Measurements from ENCODE around the gene TAS2R42.

Gene TAS2R42

DNA sequence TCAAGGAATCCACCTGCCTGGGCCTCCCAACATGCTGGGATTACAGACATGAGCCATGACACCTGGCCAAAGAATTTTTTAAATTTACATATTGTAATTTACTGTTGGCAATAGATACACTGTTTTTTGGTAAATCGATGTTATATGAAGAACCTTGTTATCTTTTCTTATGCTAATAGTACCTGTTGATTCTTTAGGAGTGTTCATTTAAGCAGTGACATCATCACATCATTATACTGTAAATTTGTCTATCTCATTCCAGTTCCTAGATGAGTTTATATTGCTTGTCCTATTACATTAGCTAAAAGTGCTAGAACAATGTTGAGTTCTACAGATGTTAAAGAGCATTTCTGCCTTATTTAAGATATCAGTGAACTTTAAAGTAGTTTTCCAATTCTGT, 39.3 kb downstream of the TAS2R42 start:
- DNase-seq (ENCODE audit: extremely low read depth in 1 of 2, low read depth in 1 of 2) = no peak

DNA sequence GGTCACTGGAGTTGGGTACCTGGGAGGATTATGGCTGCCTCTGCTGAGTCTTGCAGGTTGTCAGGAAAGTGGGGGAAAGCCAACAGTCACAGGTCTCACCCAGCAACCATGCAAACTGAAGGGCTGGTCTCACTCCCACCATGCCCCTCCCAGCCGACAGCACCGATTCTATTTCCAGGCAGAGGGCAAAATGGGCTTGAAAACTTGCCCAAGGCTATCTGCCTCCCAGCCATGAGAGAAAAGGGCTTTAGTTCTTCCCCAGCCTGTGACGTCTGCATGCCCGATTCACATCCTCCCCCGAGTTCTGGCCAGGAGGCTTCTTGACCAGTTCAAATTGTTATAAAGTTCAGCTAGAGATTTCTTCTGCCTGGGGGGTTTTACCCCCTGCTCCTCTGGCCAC, 42.4 kb downstream of the TAS2R42 start:
- no peak for DNase-seq (ENCODE audit: extremely low read depth in 1 of 2, low read depth in 1 of 2)

DNA sequence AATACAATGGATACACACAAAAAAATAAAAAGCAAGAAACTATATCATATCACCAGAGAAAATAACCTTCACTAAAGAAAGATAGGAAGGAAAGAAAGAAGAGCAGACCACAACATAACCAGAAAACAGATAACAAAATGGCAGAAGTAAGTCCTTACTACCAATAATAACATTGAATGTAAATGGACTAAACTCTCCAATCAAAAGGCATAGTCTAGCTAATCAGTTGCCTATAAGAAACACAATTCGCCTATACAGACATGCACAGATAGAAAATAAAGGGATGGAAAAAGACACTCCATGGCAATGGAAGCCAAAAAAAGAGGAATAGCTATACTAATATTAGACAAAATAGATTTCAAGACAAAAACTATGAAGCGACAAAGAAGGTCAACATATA, 43.4 kb downstream of the TAS2R42 start:
- no peak for DNase-seq (ENCODE audit: extremely low read depth in 1 of 2, low read depth in 1 of 2)

DNA sequence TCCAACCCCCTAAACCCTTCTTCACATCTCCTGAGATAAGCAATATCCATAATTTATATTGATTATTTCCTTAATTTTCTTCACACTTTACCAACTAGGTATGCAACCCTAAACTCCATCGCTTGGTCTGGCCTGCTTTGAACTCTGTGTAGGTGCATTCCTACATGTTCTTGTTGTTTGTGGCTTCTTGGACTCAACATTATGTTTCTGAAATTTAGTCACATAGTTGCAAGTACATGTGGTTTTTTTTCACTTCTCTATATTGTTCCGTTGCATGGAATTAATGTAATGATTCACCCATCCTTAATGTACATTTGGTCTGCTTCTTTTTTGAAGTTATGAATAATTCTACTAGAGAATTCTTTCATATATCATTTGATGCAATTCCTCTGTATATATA, 50.7 kb downstream of the TAS2R42 start:
- DNase-seq (ENCODE audit: extremely low read depth in 1 of 2, low read depth in 1 of 2) = no peak
